Sigmoid colon (tissue), 7 donors: ENCODE measurements around the gene C1QA. TPM values are rescaled to one million over a fixed set of nuclear protein-coding genes. Genes with fewer than 3 reads are reported as not detected.

Source experiments
- DNase-seq: peaks from one replicate; pipeline ENCODE4 v3.0.0-alpha.2; 2019
- H3K27ac ChIP-seq, 4 donors: fragments of 200-600 bp; sonication (generic); one replicate each; pipeline ENCODE4 v1.5.1; 2016 to 2019; ENCODE audit warnings: mild to moderate bottlenecking in 1 of 4
- H3K27me3 ChIP-seq, 3 donors: fragments of 200-600 bp; sonication (generic); one replicate each; pipeline ENCODE4 v1.5.1; 2019; ENCODE audit warnings: mild to moderate bottlenecking in 1 of 3
- H3K36me3 ChIP-seq, 4 donors: fragments of 200-600 bp; sonication (generic); one replicate each; pipeline ENCODE4 v1.5.1; 2016 to 2019
- H3K4me1 ChIP-seq, 4 donors: fragments of 200-600 bp; sonication (generic); one replicate each; pipeline ENCODE4 v1.5.1; 2017 to 2019
- H3K4me3 ChIP-seq, 4 donors: fragments of 200-600 bp; sonication (generic); one replicate each; pipeline ENCODE4 v1.5.1; 2017 to 2019; ENCODE audit warnings: mild to moderate bottlenecking in 2 of 4, moderate library complexity in 1 of 4
- H3K9me3 ChIP-seq, 4 donors: fragments of 200-600 bp in 3 of 4; sonication (generic) in 3 of 4; one replicate each; pipeline versions ENCODE4 v1.5.1 to v1.6.1; 2013 to 2019
- CTCF ChIP-seq, 4 experiments: fragments of 450-650 bp in 3 of 4; fragments of 200-600 bp in 1 of 4; IDR thresholded peaks; one replicate each; pipeline ENCODE4 v1.5.1; 2016 to 2019; ENCODE audit warnings: antibody characterized with exemption in 4 of 4, mild to moderate bottlenecking in 3 of 4, moderate library complexity in 2 of 4
- EP300 ChIP-seq, 4 donors: sonication (generic); formaldehyde crosslinking; IDR thresholded peaks; one replicate each; pipeline ENCODE4 v1.6.1; 2017; ENCODE audit warnings: antibody characterized with exemption in 4 of 4
- POLR2A ChIP-seq, 2 donors: fragments of 450-650 bp; IDR thresholded peaks; one replicate each; pipeline ENCODE4 v1.6.1; 2016; ENCODE audit warnings: antibody characterized with exemption in 2 of 2, mild to moderate bottlenecking in 2 of 2, moderate library complexity in 2 of 2
- POLR2AphosphoS5 ChIP-seq, 4 donors: sonication (generic); formaldehyde crosslinking; IDR thresholded peaks; one replicate each; pipeline ENCODE4 v1.6.1; 2017; ENCODE audit warnings: antibody characterized with exemption in 4 of 4
- WGBS, 2 donors: extraction: QIAGEN DNeasy Blood & Tissue Kit; methylation state at CpG; one replicate each; pipeline ENCODE4 v1.1.7; 2013; 5-methylcytosine and 5-hydroxymethylcytosine counted together
- intact Hi-C: fragments of 100-400 bp; cut with DNase I; formaldehyde crosslinking; loops from one replicate; pipeline ENCODE4 v1.15.1; 2023
- polyA plus RNA-seq, 3 donors: library from polyadenylated mRNA; stranded (reverse); fragments of 200-250 nt; gene quantifications; one replicate each; pipeline ENCODE4 v1.2.3, GENCODE V29; 2013
- total RNA-seq, 4 donors: library from RNA; depleted of rRNA; stranded (reverse); fragments of >200 nt; gene quantifications; one replicate each; pipeline ENCODE4 v1.1.0, GENCODE V29; 2016
- donor health status: healthy with polysubstance abuse.
- donor health status: Bipolar disorder and iron deficiency.
- donor health status: healthy.

C1QA gene
- total and polyA plus RNA-seq, 7 donors, result 80.3 to 523 (median 226) TPM

GRCh38 chr1:22628698-22629444 lies 7.6 kb upstream of the C1QA start:
- intact Hi-C loops, result no loop called here
- Histone ChIP-seq H3K9me3 (no peaks in the 10 kb centered on the region), H3K4me3 (no peak overlapping the region), H3K4me1 (no peaks in the 10 kb centered on the region), H3K27me3 (peaks cover 3 to 61% (median 43%) of the 10 kb centered on the region in 3 donors), H3K27ac (no peak overlapping the region), H3K36me3 (no peaks in the 10 kb centered on the region)
- 41 to 46% methylated on average over 11 of the region's 11 CpGs for WGBS, 2 donors
- TF ChIP-seq CTCF (IDR thresholded peaks at IDR 0.05), result no peak
- no peak for TF ChIP-seq EP300 (IDR thresholded peaks at IDR 0.05)
- no peak for TF ChIP-seq POLR2AphosphoS5 (IDR thresholded peaks at IDR 0.05)
- no peak for TF ChIP-seq POLR2A (IDR thresholded peaks at IDR 0.05)
- no peak for DNase-seq

- peaks cover 3 to 52% (median 36%) of the 10 kb centered on the region in 3 donors for H3K27me3 ChIP-seq
- H3K27ac ChIP-seq, result no peak overlapping the region
- WGBS, 2 donors, result 31 to 41% methylated on average over 2 of the region's 2 CpGs
- H3K9me3 ChIP-seq, result no peaks in the 10 kb centered on the region
- H3K36me3 ChIP-seq, result no peaks in the 10 kb centered on the region
- H3K4me1 ChIP-seq, result no peaks in the 10 kb centered on the region
- no peak for DNase-seq
- intact Hi-C loops, result no loop called here
- TF ChIP-seq POLR2A (IDR thresholded peaks at IDR 0.05), result no peak
- no peak for TF ChIP-seq CTCF (IDR thresholded peaks at IDR 0.05)
- no peak for TF ChIP-seq POLR2AphosphoS5 (IDR thresholded peaks at IDR 0.05)
- TF ChIP-seq EP300 (IDR thresholded peaks at IDR 0.05), result no peak
- H3K4me3 ChIP-seq, result no peak overlapping the region
Measured at GRCh38 chr1:22629886-22630285, 6.5 kb upstream of the C1QA start.

GRCh38 chr1:22633697-22634463 lies 2.5 kb upstream of the C1QA start:
- intact Hi-C loops, result no loop called here
- 85 to 90% methylated on average over 10 of the region's 10 CpGs for WGBS, 2 donors
- Histone ChIP-seq H3K4me3 (no peak overlapping the region), H3K36me3 (no peaks in the 10 kb centered on the region), H3K27ac (no peak overlapping the region), H3K9me3 (no peaks in the 10 kb centered on the region), H3K27me3 (peaks cover 0 to 17% (median 0%) of the 10 kb centered on the region in 3 donors), H3K4me1 (no peaks in the 10 kb centered on the region)
- no peak for DNase-seq
- TF ChIP-seq EP300 (IDR thresholded peaks at IDR 0.05) (no peak), POLR2A (IDR thresholded peaks at IDR 0.05) (no peak), POLR2AphosphoS5 (IDR thresholded peaks at IDR 0.05) (no peak), CTCF (IDR thresholded peaks at IDR 0.05) (no peak)

DNA sequence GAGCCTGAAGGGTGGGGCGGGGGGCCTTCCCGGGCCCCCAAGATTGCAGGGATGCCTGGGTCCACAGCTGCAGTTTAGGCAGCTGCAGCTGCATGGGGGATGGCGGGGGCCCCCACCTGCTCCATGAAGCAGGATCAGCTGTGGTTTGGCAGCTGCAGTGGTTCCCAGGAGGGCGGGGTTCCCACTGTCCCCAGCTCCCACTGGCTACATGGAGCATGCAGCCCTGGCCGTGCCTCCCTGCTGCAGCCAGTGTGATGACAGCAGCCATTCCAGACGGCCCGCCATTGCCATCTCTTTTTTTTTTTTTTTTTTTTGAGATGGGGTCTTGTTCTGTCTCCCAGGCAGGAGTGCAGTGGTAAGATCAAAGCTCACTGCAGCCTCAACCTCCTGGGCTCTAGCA lies 992 bp upstream of the C1QA start:
- Histone ChIP-seq H3K9me3 (no peaks in the 10 kb centered on the region), H3K27ac (no peak overlapping the region), H3K27me3 (peaks cover 0 to 15% (median 0%) of the 10 kb centered on the region in 3 donors), H3K36me3 (no peaks in the 10 kb centered on the region), H3K4me1 (no peaks in the 10 kb centered on the region), H3K4me3 (no peak overlapping the region)
- 52 to 54% methylated on average over 7 of the region's 7 CpGs for WGBS, 2 donors
- intact Hi-C loops, result no loop called here
- DNase-seq, result no peak
- no peak for TF ChIP-seq CTCF (IDR thresholded peaks at IDR 0.05)
- no peak for TF ChIP-seq POLR2AphosphoS5 (IDR thresholded peaks at IDR 0.05)
- TF ChIP-seq EP300 (IDR thresholded peaks at IDR 0.05), result no peak
- TF ChIP-seq POLR2A (IDR thresholded peaks at IDR 0.05), result no peak
